Skin of body (tissue), 2 donors: Measurements from ENCODE around the gene C2orf81. TPM values are rescaled to one million over a fixed set of nuclear protein-coding genes. Genes with fewer than 3 reads are reported as not detected.

Source experiments
- DNase-seq: peaks from one replicate; lab custom pipeline; 2025; lab: John Stamatoyannopoulos, UW
- total RNA-seq: library from RNA; depleted of rRNA; stranded (reverse); fragments of >200 nt; gene quantifications from one replicate; pipeline ENCODE4 v1.2.3, GENCODE V29; 2014

The C2orf81 gene
- total RNA-seq, 1 donor from 2014 or later = 0.30 TPM

GRCh38 chr2:74391209-74391579 lies 30.2 kb downstream of the C2orf81 start:
- DNase-seq = no peak

GRCh38 chr2:74390606-74391005 lies 30.8 kb downstream of the C2orf81 start:
- DNase-seq = no peak

- DNase-seq = no peak
These were observed 34.1 kb downstream of the C2orf81 start for GRCh38 chr2:74387346-74387745.

- no peak for DNase-seq
These were observed 36.0 kb downstream of the C2orf81 start for GRCh38 chr2:74385396-74385795.

GRCh38 chr2:74384051-74384450 lies 37.4 kb downstream of the C2orf81 start:
- no peak for DNase-seq

- DNase-seq = no peak
These were observed 38.2 kb downstream of the C2orf81 start for GRCh38 chr2:74383254-74383653.

GRCh38 chr2:74381751-74382150 lies 39.7 kb downstream of the C2orf81 start:
- no peak for DNase-seq

- DNase-seq = peak; percentile 9
These were observed 41.3 kb downstream of the C2orf81 start, which contains the start of gene DCTN1 for GRCh38 chr2:74379851-74380789. DCTN1 (minus strand) TSS chr2:74380311; CDS start chr2:74380037, 274 bp downstream.

GRCh38 chr2:74378007-74378406 lies 43.4 kb downstream of the C2orf81 start:
- no peak for DNase-seq

GRCh38 chr2:74375838-74376237 lies 45.6 kb downstream of the C2orf81 start:
- no peak for DNase-seq

- DNase-seq = no peak
These were observed 46.8 kb downstream of the C2orf81 start for GRCh38 chr2:74374509-74375205.

GRCh38 chr2:74373985-74374384 lies 47.4 kb downstream of the C2orf81 start:
- DNase-seq = no peak

- DNase-seq = no peak
These were observed 48.2 kb downstream of the C2orf81 start for GRCh38 chr2:74373221-74373676.

GRCh38 chr2:74372674-74373073 lies 48.7 kb downstream of the C2orf81 start:
- DNase-seq = no peak

GRCh38 chr2:74371421-74371820 lies 50.0 kb downstream of the C2orf81 start:
- no peak for DNase-seq

- DNase-seq = no peak
These were observed 51.4 kb downstream of the C2orf81 start for GRCh38 chr2:74369976-74370375.

GRCh38 chr2:74368499-74368898 lies 52.9 kb downstream of the C2orf81 start:
- no peak for DNase-seq

GRCh38 chr2:74367789-74368188 lies 53.6 kb downstream of the C2orf81 start:
- DNase-seq = no peak

GRCh38 chr2:74366036-74366435 lies 55.4 kb downstream of the C2orf81 start:
- no peak for DNase-seq

GRCh38 chr2:74364533-74365505 lies 56.6 kb downstream of the C2orf81 start:
- DNase-seq = no peak
